Hematopoietic multipotent progenitor cell treated with erythropoietin and hydrocortisone succinate and interleukin-3 and kit ligand, for 8 days (in vitro differentiated cells): ENCODE data around the gene DENND5B.
"Not testable (repeated sequence)": the region's sequence is repeated elsewhere in the genome, so short reads cannot be mapped to it uniquely, and the experiment has no call there.

Experiments
- DNase-seq: peaks from one replicate; pipeline ENCODE4 v3.0.0-alpha.2; 2015

DENND5B gene

GRCh38 chr12:31456562-31456961, 134.4 kb downstream of the DENND5B start:
- no peak for DNase-seq

GRCh38 chr12:31444736-31445135, 146.2 kb downstream of the DENND5B start:
- no peak for DNase-seq

GRCh38 chr12:31440586-31440985, 150.3 kb downstream of the DENND5B start:
- DNase-seq = no peak

GRCh38 chr12:31440134-31440533, 150.8 kb downstream of the DENND5B start:
- DNase-seq = no peak

GRCh38 chr12:31431721-31432240, 159.2 kb downstream of the DENND5B start:
- DNase-seq = no peak

GRCh38 chr12:31423405-31423804, 167.5 kb downstream of the DENND5B start:
- no peak for DNase-seq

GRCh38 chr12:31412292-31412801, 178.6 kb downstream of the DENND5B start:
- no peak for DNase-seq

GRCh38 chr12:31408763-31409162, 182.2 kb downstream of the DENND5B start:
- DNase-seq = no peak

GRCh38 chr12:31407562-31407961, 183.4 kb downstream of the DENND5B start:
- no peak for DNase-seq

- DNase-seq = no peak
These were observed 184.6 kb downstream of the DENND5B start for GRCh38 chr12:31406345-31406744.

- no peak for DNase-seq
These were observed 185.9 kb downstream of the DENND5B start for GRCh38 chr12:31405021-31405420.

- peak; percentile 85 for DNase-seq
These were observed 187.8 kb downstream of the DENND5B start for GRCh38 chr12:31403099-31403607.

GRCh38 chr12:31393004-31393550, 197.9 kb downstream of the DENND5B start:
- DNase-seq = no peak

- DNase-seq = no peak
These were observed 199.9 kb downstream of the DENND5B start for GRCh38 chr12:31390991-31391390.

- DNase-seq = no peak
These were observed 202.2 kb downstream of the DENND5B start for GRCh38 chr12:31388713-31389112.

- DNase-seq = no peak
These were observed 203.5 kb downstream of the DENND5B start for GRCh38 chr12:31387466-31387865.

- DNase-seq = no peak
These were observed 203.9 kb downstream of the DENND5B start for GRCh38 chr12:31387011-31387410.

- no peak for DNase-seq
These were observed 204.6 kb downstream of the DENND5B start for GRCh38 chr12:31386364-31386777.

- not testable (repeated sequence) for DNase-seq
These were observed 213.7 kb downstream of the DENND5B start for GRCh38 chr12:31377210-31377609.

- DNase-seq = peak; percentile 81
These were observed 215.5 kb downstream of the DENND5B start for GRCh38 chr12:31375422-31375821.

- no peak for DNase-seq
These were observed 219.7 kb downstream of the DENND5B start for GRCh38 chr12:31371256-31371620.

- no peak for DNase-seq
These were observed 220.2 kb downstream of the DENND5B start for GRCh38 chr12:31370531-31371255.

- no peak for DNase-seq
These were observed 221.0 kb downstream of the DENND5B start for GRCh38 chr12:31369712-31370521.
